ENCODE data around the gene DNAJC1. TPM values are rescaled to one million over a fixed set of nuclear protein-coding genes. Genes with fewer than 3 reads are reported as not detected.

DNAJC1 gene
- total RNA-seq, 5 donors from 2014 or later (not counting 1 experiment from before 2014, with no cell fraction given), result 12.8 to 23.1 (median 16.7) TPM

DNA sequence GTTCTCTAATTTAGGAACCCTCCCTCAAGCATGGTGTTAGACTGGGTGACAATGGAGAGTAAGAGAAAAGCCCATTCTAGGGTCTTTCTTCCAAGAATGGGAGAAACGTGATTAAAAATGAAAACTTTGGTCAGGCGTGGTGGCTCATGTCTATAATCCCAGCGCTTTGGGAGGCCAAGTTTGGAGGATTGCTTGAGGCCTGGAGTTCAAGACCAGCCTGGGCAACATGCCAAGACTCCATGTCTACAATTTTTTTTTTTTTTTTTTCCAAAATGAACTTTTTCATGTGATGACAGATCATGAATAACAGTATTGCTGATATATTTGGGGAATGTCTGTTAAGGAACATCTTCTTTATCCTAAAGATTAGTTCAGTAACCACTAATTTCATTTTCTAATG, 274.9 kb downstream of the DNAJC1 start:
- H3K27me3 Mint-ChIP-seq, result no peaks in the 10 kb centered on the region
- Histone ChIP-seq H3K4me1 (ENCODE audit: control insufficient read depth in 1 of 2, extremely low read depth in 1 of 2, insufficient read depth in 2 of 2, low read length in 2 of 2) (peaks cover 3 to 19% of the 10 kb centered on the region in 2 experiments), H3K27ac (ENCODE audit: low read length) (no peak overlapping the region), H3K9me3 (no peaks in the 10 kb centered on the region), H3K27me3 (replicated peaks in 1 of 2; ENCODE audit: control insufficient read depth in 2 of 2, extremely low read depth in 1 of 2, insufficient read depth in 2 of 2, low read length in 1 of 2) (no peaks in the 10 kb centered on the region), H3K36me3 (ENCODE audit: control insufficient read depth in 2 of 2, extremely low read depth in 1 of 2, insufficient read depth in 1 of 2, low read length in 1 of 2) (peaks cover 0 to 6% of the 10 kb centered on the region in 2 donors), H3K4me3 (ENCODE audit: control insufficient read depth in 1 of 2, extremely low read depth in 1 of 2, low read length in 1 of 2) (no peak overlapping the region)
- no peak overlapping the region for H3K27ac Mint-ChIP-seq
- ChIA-PET CTCF (no interaction called here), POLR2A (no interaction called here)
- DNase-seq (no peak), ATAC-seq (replicated peaks in 1 of 4) (no peak)
- no peaks in the 10 kb centered on the region for H3K9me3 Mint-ChIP-seq
- peaks cover 34 to 40% (median 37%) of the 10 kb centered on the region in 3 donors for H3K4me1 Mint-ChIP-seq
- no peak overlapping the region for H3K4me3 Mint-ChIP-seq
- no CpG with 5 or more reads among the region's 3 CpGs for WGBS (ENCODE audit: insufficient coverage)
- H3K36me3 Mint-ChIP-seq, result peaks cover 47% of the 10 kb centered on the region

GRCh38 chr10:21727452-21728168, 275.9 kb downstream of the DNAJC1 start:
- ChIA-PET CTCF (interaction anchor here (0.5 to 1.1 kb wide), 2 partner anchors 12 to 96 kb away, joined by 3 to 5 read pairs; no protein-coding TSS in a partner anchor), POLR2A (interaction anchor here in 1 of 2 donors (0.5 to 0.6 kb wide), 2 partner anchors 202 to 276 kb away, joined by 3 to 7 read pairs; partner anchors contain the start of genes DNAJC1 and SKIDA1)
- peaks cover 47% of the 10 kb centered on the region for H3K36me3 Mint-ChIP-seq
- H3K4me1 Mint-ChIP-seq, result peaks cover 38 to 46% (median 39%) of the 10 kb centered on the region in 3 donors
- H3K9me3 Mint-ChIP-seq, result no peaks in the 10 kb centered on the region
- H3K27me3 ChIP-seq (replicated peaks in 1 of 2; ENCODE audit: control insufficient read depth in 2 of 2, extremely low read depth in 1 of 2, insufficient read depth in 2 of 2, low read length in 1 of 2), result no peaks in the 10 kb centered on the region
- H3K27ac Mint-ChIP-seq, result peak overlapping the region; percentile 75 to 80
- no peaks in the 10 kb centered on the region for H3K27me3 Mint-ChIP-seq
- peak in 1 of 35 experiments; percentile 27 for DNase-seq
- peaks cover 3 to 19% of the 10 kb centered on the region in 2 experiments for H3K4me1 ChIP-seq (ENCODE audit: control insufficient read depth in 1 of 2, extremely low read depth in 1 of 2, insufficient read depth in 2 of 2, low read length in 2 of 2)
- no peak overlapping the region for H3K4me3 ChIP-seq (ENCODE audit: control insufficient read depth in 1 of 2, extremely low read depth in 1 of 2, low read length in 1 of 2)
- H3K36me3 ChIP-seq (ENCODE audit: control insufficient read depth in 2 of 2, extremely low read depth in 1 of 2, insufficient read depth in 1 of 2, low read length in 1 of 2), result peaks cover 0 to 4% of the 10 kb centered on the region in 2 donors
- ATAC-seq (replicated peaks in 1 of 4), result peak; percentile 56 to 77 (median 68)
- H3K9me3 ChIP-seq, result no peaks in the 10 kb centered on the region
- WGBS (ENCODE audit: insufficient coverage), result 60% methylated on average over 2 of the region's 13 CpGs
- peak overlapping the region in 1 of 3 donors; percentile 15 for H3K4me3 Mint-ChIP-seq
- H3K27ac ChIP-seq (ENCODE audit: low read length), result no peak overlapping the region

DNA sequence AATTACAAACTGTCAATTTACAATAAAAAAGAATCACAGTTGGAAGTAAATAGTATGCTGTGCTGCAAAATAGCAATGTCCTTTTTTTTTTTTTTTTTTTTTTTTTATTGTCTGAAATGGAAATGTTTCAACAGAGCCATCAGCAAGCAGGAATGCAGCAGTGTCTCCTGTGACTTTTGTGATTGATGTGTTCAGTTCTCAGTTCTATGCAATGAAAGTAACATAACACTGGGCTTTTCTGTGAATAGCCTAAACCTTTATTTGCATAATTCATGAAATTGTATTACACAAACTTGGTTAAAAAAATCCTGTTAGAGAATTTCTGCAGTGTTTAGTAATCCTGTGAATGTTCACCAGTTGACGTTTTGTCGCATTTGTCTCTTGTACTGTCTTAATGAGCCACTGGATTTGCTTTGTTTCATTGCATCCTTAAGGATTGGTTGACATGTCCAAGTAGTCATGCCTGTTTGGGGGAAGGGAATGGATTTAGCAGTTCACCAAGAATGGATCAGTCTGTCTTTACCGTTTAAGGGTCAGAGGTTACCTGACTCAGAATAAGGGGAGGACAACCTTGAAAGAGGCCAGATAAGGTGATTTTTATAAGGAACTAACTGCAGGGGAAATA, 276.8 kb downstream of the DNAJC1 start:
- H3K4me1 Mint-ChIP-seq, result peaks cover 35 to 40% (median 39%) of the 10 kb centered on the region in 3 donors
- H3K4me3 Mint-ChIP-seq, result no peak overlapping the region
- H3K27ac Mint-ChIP-seq, result peak overlapping the region in 1 of 2 donors; percentile 48
- ChIA-PET POLR2A (no interaction called here), CTCF (interaction anchor here (0.5 to 1.1 kb wide), 3 partner anchors 12 to 848 kb away, joined by 3 to 7 read pairs (median 5); no protein-coding TSS in a partner anchor)
- ATAC-seq (replicated peaks in 1 of 4), result no peak
- no peak overlapping the region for H3K4me3 ChIP-seq (ENCODE audit: control insufficient read depth in 1 of 2, extremely low read depth in 1 of 2, low read length in 1 of 2)
- peaks cover 0 to 4% of the 10 kb centered on the region in 2 donors for H3K36me3 ChIP-seq (ENCODE audit: control insufficient read depth in 2 of 2, extremely low read depth in 1 of 2, insufficient read depth in 1 of 2, low read length in 1 of 2)
- no peaks in the 10 kb centered on the region for H3K9me3 Mint-ChIP-seq
- peaks cover 47% of the 10 kb centered on the region for H3K36me3 Mint-ChIP-seq
- DNase-seq, result no peak
- H3K4me1 ChIP-seq (ENCODE audit: control insufficient read depth in 1 of 2, extremely low read depth in 1 of 2, insufficient read depth in 2 of 2, low read length in 2 of 2), result peaks cover 3 to 19% of the 10 kb centered on the region in 2 experiments
- WGBS (ENCODE audit: insufficient coverage), result 96% methylated on average over 3 of the region's 3 CpGs
- no peaks in the 10 kb centered on the region for H3K27me3 ChIP-seq (replicated peaks in 1 of 2; ENCODE audit: control insufficient read depth in 2 of 2, extremely low read depth in 1 of 2, insufficient read depth in 2 of 2, low read length in 1 of 2)
- H3K27me3 Mint-ChIP-seq, result no peaks in the 10 kb centered on the region
- H3K9me3 ChIP-seq, result no peaks in the 10 kb centered on the region
- H3K27ac ChIP-seq (ENCODE audit: low read length), result no peak overlapping the region

GRCh38 chr10:21724687-21725367, 278.7 kb downstream of the DNAJC1 start:
- H3K4me1 Mint-ChIP-seq, result peaks cover 35 to 42% (median 39%) of the 10 kb centered on the region in 3 donors
- 0% methylated on average over 1 of the region's 4 CpGs for WGBS (ENCODE audit: insufficient coverage)
- POLR2A ChIA-PET, result interaction anchor here (0.5 to 0.6 kb wide), 3 partner anchors 42 to 445 kb away, joined by 3 read pairs; no protein-coding TSS in a partner anchor
- Histone ChIP-seq H3K4me1 (ENCODE audit: control insufficient read depth in 1 of 2, extremely low read depth in 1 of 2, insufficient read depth in 2 of 2, low read length in 2 of 2) (peaks cover 3 to 19% of the 10 kb centered on the region in 2 experiments), H3K36me3 (ENCODE audit: control insufficient read depth in 2 of 2, extremely low read depth in 1 of 2, insufficient read depth in 1 of 2, low read length in 1 of 2) (peaks cover 0 to 3% of the 10 kb centered on the region in 2 donors), H3K27ac (ENCODE audit: low read length) (no peak overlapping the region), H3K4me3 (ENCODE audit: control insufficient read depth in 1 of 2, extremely low read depth in 1 of 2, low read length in 1 of 2) (no peak overlapping the region), H3K9me3 (no peaks in the 10 kb centered on the region), H3K27me3 (replicated peaks in 1 of 2; ENCODE audit: control insufficient read depth in 2 of 2, extremely low read depth in 1 of 2, insufficient read depth in 2 of 2, low read length in 1 of 2) (no peaks in the 10 kb centered on the region)
- H3K36me3 Mint-ChIP-seq, result peaks cover 40% of the 10 kb centered on the region
- ATAC-seq (replicated peaks in 1 of 4) (peak; percentile 52 to 77 (median 70)), DNase-seq (peak in 26 of 35 experiments; percentile 12 to 68 (median 38))
- peak overlapping the region; percentile 47 to 73 for H3K27ac Mint-ChIP-seq
- H3K9me3 Mint-ChIP-seq, result no peaks in the 10 kb centered on the region
- CTCF ChIA-PET, result interaction anchor here in 1 of 2 donors (0.5 to 1.6 kb wide), 3 partner anchors 10 to 436 kb away, joined by 3 to 4 read pairs (median 3); no protein-coding TSS in a partner anchor
- H3K4me3 Mint-ChIP-seq, result no peak overlapping the region
- no peaks in the 10 kb centered on the region for H3K27me3 Mint-ChIP-seq

DNA sequence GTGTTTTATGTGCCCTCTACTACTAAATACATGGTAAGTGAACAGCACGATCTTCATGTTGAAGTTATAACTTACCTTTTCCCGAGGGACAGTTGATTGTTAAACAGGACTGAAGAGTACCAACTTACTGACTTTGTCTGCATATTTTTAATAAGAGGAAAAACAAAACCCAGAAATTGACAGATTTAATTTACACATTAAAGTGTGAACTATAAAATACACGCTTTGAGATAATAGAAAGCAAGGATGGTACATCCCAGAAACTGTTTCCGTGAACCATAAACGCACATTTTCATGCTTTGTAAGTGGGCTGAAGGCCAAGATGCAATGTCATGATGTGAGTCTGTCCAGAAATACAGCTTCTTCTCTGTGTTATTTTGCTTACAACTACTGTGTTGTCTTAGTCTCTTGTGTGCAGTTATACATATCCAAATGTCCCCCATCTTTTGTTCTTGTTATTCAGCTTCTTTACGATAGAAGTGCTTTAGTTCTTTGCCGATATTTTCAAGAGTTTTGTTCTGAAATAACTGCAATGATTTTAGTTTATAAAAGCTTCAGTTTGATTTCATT, 279.4 kb downstream of the DNAJC1 start:
- Mint-ChIP-seq H3K36me3 (peaks cover 36% of the 10 kb centered on the region), H3K4me3 (no peak overlapping the region), H3K4me1 (peaks cover 35 to 42% (median 39%) of the 10 kb centered on the region in 3 donors), H3K9me3 (no peaks in the 10 kb centered on the region), H3K27me3 (no peaks in the 10 kb centered on the region), H3K27ac (peak overlapping the region; percentile 47 to 73)
- peaks cover 0 to 4% of the 10 kb centered on the region in 2 donors for H3K36me3 ChIP-seq (ENCODE audit: control insufficient read depth in 2 of 2, extremely low read depth in 1 of 2, insufficient read depth in 1 of 2, low read length in 1 of 2)
- H3K9me3 ChIP-seq, result no peaks in the 10 kb centered on the region
- H3K27ac ChIP-seq (ENCODE audit: low read length), result no peak overlapping the region
- no peaks in the 10 kb centered on the region for H3K27me3 ChIP-seq (replicated peaks in 1 of 2; ENCODE audit: control insufficient read depth in 2 of 2, extremely low read depth in 1 of 2, insufficient read depth in 2 of 2, low read length in 1 of 2)
- ATAC-seq (replicated peaks in 1 of 4) (no peak), DNase-seq (no peak)
- peaks cover 3 to 19% of the 10 kb centered on the region in 2 experiments for H3K4me1 ChIP-seq (ENCODE audit: control insufficient read depth in 1 of 2, extremely low read depth in 1 of 2, insufficient read depth in 2 of 2, low read length in 2 of 2)
- POLR2A ChIA-PET, result interaction anchor here (0.5 to 0.6 kb wide), 3 partner anchors 42 to 446 kb away, joined by 3 read pairs; no protein-coding TSS in a partner anchor
- CTCF ChIA-PET, result interaction anchor here in 1 of 2 donors (0.5 to 1.6 kb wide), 4 partner anchors 10 to 436 kb away, joined by 3 to 4 read pairs (median 4); no protein-coding TSS in a partner anchor
- no peak overlapping the region for H3K4me3 ChIP-seq (ENCODE audit: control insufficient read depth in 1 of 2, extremely low read depth in 1 of 2, low read length in 1 of 2)
- WGBS (ENCODE audit: insufficient coverage), result no CpG with 5 or more reads among the region's 7 CpGs

Data from T-cell (primary cell).